NCI-H446 treated with DMSO at 0.1 percent for 48 hours (cell line): ENCODE results near the gene NR2F1-AS1.
A peak's percentile ranks its signal among the peaks of the same experiment; 100 is the strongest.
"Not testable (repeated sequence)": the region's sequence is repeated elsewhere in the genome, so short reads cannot be mapped to it uniquely, and the experiment has no call there.

ENCODE experiments used
- DNase-seq: peaks from one replicate; lab custom pipeline; 2025; lab: John Stamatoyannopoulos, UW

The NR2F1-AS1 gene

GRCh38 chr5:93576994-93577853 lies 3.8 kb downstream of the NR2F1-AS1 start:
- DNase-seq, result no peak

- DNase-seq, result no peak
These were observed 5.3 kb downstream of the NR2F1-AS1 start for GRCh38 chr5:93575461-93576414.

- DNase-seq, result no peak
These were observed 6.3 kb downstream of the NR2F1-AS1 start for GRCh38 chr5:93574491-93575305.

GRCh38 chr5:93573354-93574351 lies 7.4 kb downstream of the NR2F1-AS1 start:
- no peak for DNase-seq

- no peak for DNase-seq
These were observed 8.2 kb downstream of the NR2F1-AS1 start for GRCh38 chr5:93572608-93573353.

GRCh38 chr5:93572101-93572607 lies 8.9 kb downstream of the NR2F1-AS1 start:
- DNase-seq, result no peak

GRCh38 chr5:93571114-93571949 lies 9.7 kb downstream of the NR2F1-AS1 start:
- DNase-seq, result no peak

GRCh38 chr5:93570294-93571113 lies 10.5 kb downstream of the NR2F1-AS1 start:
- DNase-seq, result no peak

GRCh38 chr5:93569300-93570160 lies 11.5 kb downstream of the NR2F1-AS1 start:
- no peak for DNase-seq

- no peak for DNase-seq
These were observed 13.6 kb downstream of the NR2F1-AS1 start for GRCh38 chr5:93567424-93567823.

GRCh38 chr5:93566091-93566490 lies 14.9 kb downstream of the NR2F1-AS1 start:
- DNase-seq, result no peak

- DNase-seq, result no peak
These were observed 23.9 kb downstream of the NR2F1-AS1 start for GRCh38 chr5:93557021-93557604.

GRCh38 chr5:93549594-93549993 lies 31.4 kb downstream of the NR2F1-AS1 start:
- DNase-seq, result not testable (repeated sequence)

GRCh38 chr5:93545872-93546271 lies 35.1 kb downstream of the NR2F1-AS1 start:
- no peak for DNase-seq

- DNase-seq, result peak; percentile 75
These were observed 48.6 kb downstream of the NR2F1-AS1 start for GRCh38 chr5:93532370-93532769.

- DNase-seq, result not testable (repeated sequence)
These were observed 59.2 kb downstream of the NR2F1-AS1 start for GRCh38 chr5:93521815-93522214.
